Subcutaneous abdominal adipose tissue (tissue), 5 donors: ENCODE measurements around the gene NEK6.

ENCODE experiments used
- H3K27ac ChIP-seq: one replicate; pipeline ENCODE4 v1.7.0; 2013; ENCODE audit warnings: low read depth, mild to moderate bottlenecking, inconsistent platforms, low read length, moderate library complexity
- H3K27me3 ChIP-seq, 5 donors: one replicate each; pipeline ENCODE4 v1.7.0; 2013; ENCODE audit warnings: low read length in 5 of 5, inconsistent platforms in 1 of 5; ENCODE audit not compliant: control insufficient read depth in 5 of 5, insufficient read depth in 4 of 5
- H3K36me3 ChIP-seq, 5 donors: one replicate each; pipeline ENCODE4 v1.7.0; 2013; ENCODE audit warnings: low read length in 5 of 5; ENCODE audit not compliant: control insufficient read depth in 5 of 5, insufficient read depth in 5 of 5
- H3K4me1 ChIP-seq, 5 donors: one replicate each; pipeline ENCODE4 v1.7.0; 2013; ENCODE audit warnings: low read length in 5 of 5, mild to moderate bottlenecking in 3 of 5, moderate library complexity in 1 of 5; ENCODE audit not compliant: control insufficient read depth in 5 of 5, insufficient read depth in 5 of 5
- H3K4me3 ChIP-seq, 5 donors: one replicate each; pipeline ENCODE4 v1.7.0; 2013; ENCODE audit warnings: low read length in 5 of 5, low read depth in 1 of 5
- H3K9ac ChIP-seq, 5 donors: one replicate each; pipeline ENCODE4 v1.7.0; 2013; ENCODE audit warnings: low read length in 5 of 5, mild to moderate bottlenecking in 4 of 5, moderate library complexity in 3 of 5
- H3K9me3 ChIP-seq, 5 donors: one replicate each; pipeline ENCODE4 v1.7.0; 2013; ENCODE audit warnings: low read length in 5 of 5; ENCODE audit not compliant: control insufficient read depth in 5 of 5
- donor health status: healthy.
- donor health status: healthy.
- donor health status: healthy.
- donor health status: healthy.
- donor health status: healthy.

The NEK6 gene

DNA sequence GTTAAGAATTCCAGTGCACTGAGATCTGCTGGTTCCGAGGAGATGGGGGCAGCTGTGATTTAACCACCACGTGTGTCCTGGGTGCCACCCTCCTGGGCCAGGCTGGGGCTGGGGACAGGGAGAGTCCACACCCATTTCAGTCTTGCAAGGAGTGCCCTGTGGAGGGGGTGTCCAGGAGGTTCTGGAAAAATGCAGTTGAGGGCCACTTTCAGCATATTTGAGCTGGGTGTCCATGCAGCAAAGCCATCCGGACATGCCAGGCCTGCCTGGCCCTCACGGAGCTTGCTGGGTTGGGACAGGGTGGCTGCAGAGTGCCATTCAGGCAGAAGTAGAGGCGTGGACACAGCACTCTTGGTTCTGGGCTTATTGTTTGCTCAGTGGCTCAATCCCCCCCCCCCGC, 68.1 kb downstream of the NEK6 start:
- Histone ChIP-seq H3K36me3 (peaks cover 0 to 94% (median 86%) of the 10 kb centered on the region in 5 donors), H3K9me3 (no peaks in the 10 kb centered on the region), H3K4me3 (no peak overlapping the region), H3K27ac (no peak overlapping the region), H3K9ac (no peak overlapping the region), H3K4me1 (peaks cover 0 to 5% (median 0%) of the 10 kb centered on the region in 5 donors), H3K27me3 (no peaks in the 10 kb centered on the region)

- Histone ChIP-seq H3K27me3 (no peaks in the 10 kb centered on the region), H3K4me3 (no peak overlapping the region), H3K9me3 (no peaks in the 10 kb centered on the region), H3K4me1 (peaks cover 0 to 4% (median 0%) of the 10 kb centered on the region in 5 donors), H3K36me3 (peaks cover 0 to 94% (median 84%) of the 10 kb centered on the region in 5 donors), H3K9ac (no peak overlapping the region), H3K27ac (no peak overlapping the region)
These were observed 68.6 kb downstream of the NEK6 start for GRCh38 chr9:124326378-124326777.

- no peak overlapping the region for H3K9ac ChIP-seq
- no peaks in the 10 kb centered on the region for H3K9me3 ChIP-seq
- no peaks in the 10 kb centered on the region for H3K27me3 ChIP-seq
- no peak overlapping the region for H3K4me3 ChIP-seq
- H3K27ac ChIP-seq: no peak overlapping the region
- no peaks in the 10 kb centered on the region for H3K4me1 ChIP-seq
- peaks cover 0 to 94% (median 85%) of the 10 kb centered on the region in 5 donors for H3K36me3 ChIP-seq
These were observed 69.7 kb downstream of the NEK6 start for GRCh38 chr9:124327491-124327890.

DNA sequence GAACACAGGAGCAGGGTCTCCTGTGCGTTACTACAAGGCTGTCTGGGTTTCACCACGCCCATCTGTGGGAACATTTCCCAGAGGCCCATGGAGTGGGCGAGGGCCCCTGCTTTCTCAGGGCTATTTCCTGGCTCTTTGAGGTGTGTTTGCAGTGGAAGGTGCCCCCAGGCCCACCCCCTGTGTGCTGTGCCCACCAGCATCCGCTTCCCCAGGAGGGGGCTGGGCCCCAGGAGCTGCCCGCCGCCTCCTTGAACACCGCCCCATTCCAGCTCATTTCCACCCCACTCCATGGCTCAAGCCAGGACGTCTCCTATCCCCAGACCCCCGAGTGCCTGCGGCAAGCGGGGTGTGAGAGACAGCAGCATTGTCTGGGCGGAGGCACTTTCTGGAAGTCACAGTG, 70.5 kb downstream of the NEK6 start:
- Histone ChIP-seq H3K4me1 (no peaks in the 10 kb centered on the region), H3K36me3 (peaks cover 0 to 94% (median 85%) of the 10 kb centered on the region in 5 donors), H3K9me3 (no peaks in the 10 kb centered on the region), H3K27ac (no peak overlapping the region), H3K4me3 (no peak overlapping the region), H3K9ac (no peak overlapping the region), H3K27me3 (no peaks in the 10 kb centered on the region)

GRCh38 chr9:124329206-124329792, 71.5 kb downstream of the NEK6 start:
- Histone ChIP-seq H3K9ac (no peak overlapping the region), H3K4me3 (no peak overlapping the region), H3K4me1 (no peaks in the 10 kb centered on the region), H3K36me3 (peaks cover 0 to 91% (median 80%) of the 10 kb centered on the region in 5 donors), H3K9me3 (no peaks in the 10 kb centered on the region), H3K27me3 (no peaks in the 10 kb centered on the region), H3K27ac (no peak overlapping the region)

DNA sequence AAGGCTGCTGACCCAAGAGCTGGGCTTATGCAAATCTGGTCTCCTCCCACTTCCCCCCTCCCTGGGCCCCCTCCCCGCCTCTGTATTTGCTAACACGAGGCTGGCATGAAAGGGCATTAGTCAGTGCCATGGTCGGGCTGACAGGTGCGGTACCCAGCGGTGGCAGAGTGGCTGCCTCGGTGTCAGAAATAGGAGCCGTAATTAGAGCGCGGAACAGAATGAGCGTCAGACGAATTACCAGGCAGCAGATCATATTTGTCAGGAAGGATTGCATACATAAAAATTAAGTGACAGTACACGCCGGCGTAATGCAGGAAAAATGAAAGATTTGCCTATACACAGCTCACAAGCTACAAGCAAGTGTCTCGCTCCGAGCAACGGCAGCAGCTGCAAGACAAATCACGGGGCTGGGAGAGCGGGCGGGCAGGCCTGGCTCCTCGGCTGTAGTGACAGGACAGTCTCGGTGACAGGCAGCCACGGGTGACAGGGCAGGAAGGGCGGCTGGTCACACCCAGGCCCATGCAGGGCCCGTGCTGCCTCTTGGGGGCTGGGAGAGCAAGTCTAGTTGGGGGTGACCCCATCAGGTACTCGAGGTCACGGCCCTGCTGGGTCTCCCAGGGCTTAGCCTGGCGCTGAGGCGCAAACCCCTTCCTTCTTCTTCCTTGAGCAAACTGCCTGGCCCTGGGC, 72.4 kb downstream of the NEK6 start:
- no peak overlapping the region for H3K9ac ChIP-seq
- H3K4me3 ChIP-seq: no peak overlapping the region
- no peaks in the 10 kb centered on the region for H3K4me1 ChIP-seq
- H3K27ac ChIP-seq: no peak overlapping the region
- H3K36me3 ChIP-seq: peaks cover 0 to 94% (median 85%) of the 10 kb centered on the region in 5 donors
- no peaks in the 10 kb centered on the region for H3K9me3 ChIP-seq
- H3K27me3 ChIP-seq: no peaks in the 10 kb centered on the region

DNA sequence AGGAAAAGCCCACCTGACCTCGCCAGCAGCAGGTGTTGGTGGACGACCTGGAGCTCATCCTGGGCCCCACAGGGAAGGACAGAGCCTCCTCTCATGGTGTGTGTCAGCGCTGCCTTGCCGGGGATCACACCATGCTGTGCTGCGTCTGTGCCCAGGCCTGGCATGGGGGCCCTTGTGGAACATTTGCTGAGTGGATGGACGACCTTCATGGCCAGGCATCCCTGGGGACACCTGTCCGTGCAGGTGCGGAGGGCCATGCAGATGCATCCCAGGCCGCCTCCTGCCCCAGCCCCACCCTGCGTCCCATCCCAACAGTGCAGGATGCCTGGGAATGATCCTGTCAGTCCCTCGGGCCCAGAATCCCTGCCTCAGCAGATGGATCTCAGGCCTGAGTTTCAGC, 73.8 kb downstream of the NEK6 start:
- H3K9ac ChIP-seq: no peak overlapping the region
- no peak overlapping the region for H3K27ac ChIP-seq
- no peaks in the 10 kb centered on the region for H3K9me3 ChIP-seq
- no peaks in the 10 kb centered on the region for H3K27me3 ChIP-seq
- H3K4me3 ChIP-seq: no peak overlapping the region
- peaks cover 0 to 92% (median 80%) of the 10 kb centered on the region in 5 donors for H3K36me3 ChIP-seq
- H3K4me1 ChIP-seq: no peaks in the 10 kb centered on the region

DNA sequence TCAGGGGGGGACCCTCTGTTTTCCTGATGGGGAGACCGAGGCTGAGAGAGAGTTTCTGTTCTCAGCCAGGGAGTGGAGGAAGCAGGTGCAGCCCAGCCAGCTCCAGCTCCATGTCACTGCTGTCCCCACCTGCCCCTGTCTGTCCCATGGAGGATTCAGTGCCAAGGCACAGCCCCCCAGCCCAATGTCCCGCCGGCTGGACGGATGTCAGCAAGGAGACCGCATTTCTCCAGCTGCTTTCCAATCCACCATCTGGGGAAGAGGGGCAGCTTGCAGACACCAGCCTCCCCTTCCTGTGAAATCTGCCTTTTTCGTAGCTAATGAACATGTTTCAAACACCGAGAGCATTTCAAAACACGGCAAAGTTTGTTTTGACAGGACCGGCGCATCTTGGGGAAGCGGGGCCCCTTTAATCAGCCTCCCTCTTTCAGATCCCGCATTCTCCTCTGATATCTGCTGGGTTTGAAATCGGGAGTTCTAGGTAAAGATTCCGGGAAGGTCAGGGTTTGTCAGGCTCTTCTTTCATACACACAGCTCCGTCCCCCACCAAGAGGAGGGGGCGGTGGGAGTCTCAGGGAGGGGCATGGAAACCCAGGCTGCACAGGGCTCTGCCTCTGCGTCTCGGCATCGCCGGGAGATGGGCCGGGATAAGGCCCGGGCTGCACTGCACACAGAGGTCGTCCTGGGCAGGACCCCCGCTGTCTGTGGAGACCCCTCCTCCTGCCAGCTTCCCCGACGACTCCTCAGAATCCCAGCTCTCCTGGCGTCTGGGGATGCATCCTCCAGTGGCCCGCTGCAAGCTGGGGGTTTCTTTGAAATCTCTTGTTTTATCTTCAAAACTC, 74.8 kb downstream of the NEK6 start:
- H3K36me3 ChIP-seq: peaks cover 4 to 90% (median 77%) of the 10 kb centered on the region in 5 donors
- H3K4me1 ChIP-seq: no peaks in the 10 kb centered on the region
- peaks cover 0 to 7% (median 7%) of the 10 kb centered on the region in 5 donors for H3K9me3 ChIP-seq
- H3K4me3 ChIP-seq: no peak overlapping the region
- no peak overlapping the region for H3K27ac ChIP-seq
- no peak overlapping the region for H3K9ac ChIP-seq
- H3K27me3 ChIP-seq: no peaks in the 10 kb centered on the region

GRCh38 chr9:124333203-124333579, 75.4 kb downstream of the NEK6 start:
- H3K4me3 ChIP-seq: no peak overlapping the region
- no peak overlapping the region for H3K9ac ChIP-seq
- H3K27me3 ChIP-seq: no peaks in the 10 kb centered on the region
- peaks cover 0 to 10% (median 8%) of the 10 kb centered on the region in 5 donors for H3K9me3 ChIP-seq
- H3K4me1 ChIP-seq: no peaks in the 10 kb centered on the region
- H3K36me3 ChIP-seq: peaks cover 7 to 90% (median 77%) of the 10 kb centered on the region in 5 donors
- no peak overlapping the region for H3K27ac ChIP-seq
